ENCODE results near the gene TASP1.
"Not testable (repeated sequence)": the region's sequence is repeated elsewhere in the genome, so short reads cannot be mapped to it uniquely, and the experiment has no call there.

Gene TASP1

DNA sequence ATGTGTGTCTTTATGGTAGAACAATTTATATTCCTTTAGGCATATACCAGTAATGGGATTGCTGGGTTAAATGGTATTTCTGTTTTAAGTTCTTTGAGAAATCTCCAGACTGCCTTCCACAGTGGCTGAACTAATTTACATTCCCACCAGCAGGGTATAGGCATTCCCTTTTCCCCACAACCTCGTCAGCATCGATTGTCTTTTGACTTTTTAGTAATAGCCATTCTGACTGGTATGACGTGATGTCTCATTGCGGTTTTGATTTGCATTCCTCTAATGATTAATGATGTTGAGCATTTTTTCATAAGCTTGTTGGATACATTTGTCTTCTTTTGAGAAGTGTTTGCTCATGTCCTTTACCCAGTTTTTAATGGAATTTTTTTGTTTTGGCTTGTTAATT lies 5.3 kb upstream of the TASP1 start:
- H4K20me1 ChIP-seq (ENCODE audit: insufficient read depth, low read length): no peaks in the 10 kb centered on the region
- H3K27ac ChIP-seq (ENCODE audit: low read length): no peak overlapping the region
- peaks cover 41% of the 10 kb centered on the region for H3K27me3 ChIP-seq (ENCODE audit: low read depth, low read length)
- peaks cover 8% of the 10 kb centered on the region for H3K4me1 ChIP-seq (ENCODE audit: low read length)
- no peaks in the 10 kb centered on the region for H3K36me3 ChIP-seq (replicated peaks; ENCODE audit: low read depth, low read length)
- H3K9me3 ChIP-seq (ENCODE audit: insufficient read depth, low read length): no peaks in the 10 kb centered on the region
- TF ChIP-seq EZH2phosphoT487 (IDR thresholded peaks at IDR 0.05; ENCODE audit: low read depth): no peak
- TF ChIP-seq CTCF (IDR thresholded peaks at IDR 0.05; ENCODE audit: low read depth, low read length): no peak
- no peak overlapping the region for H3K9ac ChIP-seq (ENCODE audit: low read length)
- H2AFZ ChIP-seq (ENCODE audit: low read depth, low read length): no peak overlapping the region
- peak overlapping the region; percentile 16 for H3K4me2 ChIP-seq (ENCODE audit: low read length)
- no peak overlapping the region for H3K4me3 ChIP-seq (ENCODE audit: low read length)
- H3K79me2 ChIP-seq (ENCODE audit: low read length): no peaks in the 10 kb centered on the region

DNA sequence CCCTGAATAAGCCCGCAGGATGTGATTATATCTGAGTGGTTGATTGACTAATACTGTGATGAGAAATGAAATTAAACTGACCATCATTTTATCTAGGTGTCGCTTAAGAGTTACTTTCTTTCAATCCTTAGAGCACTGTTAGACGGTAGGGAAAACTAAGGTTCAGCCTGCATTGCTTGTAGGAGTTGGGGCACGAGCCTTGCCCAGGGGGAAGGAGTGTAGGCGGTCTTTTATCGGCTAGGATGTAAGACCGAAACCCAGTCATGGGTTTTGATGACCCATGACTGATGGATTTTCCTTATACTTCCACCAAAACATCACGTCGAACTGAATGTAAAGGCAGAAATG lies 392 bp upstream of the TASP1 start:
- Histone ChIP-seq H3K4me1 (ENCODE audit: low read length) (peaks cover 11% of the 10 kb centered on the region), H3K27ac (ENCODE audit: low read length) (no peak overlapping the region), H2AFZ (ENCODE audit: low read depth, low read length) (peak overlapping the region; percentile 99), H3K36me3 (replicated peaks; ENCODE audit: low read depth, low read length) (no peaks in the 10 kb centered on the region), H3K9ac (ENCODE audit: low read length) (peak overlapping the region; percentile 48), H4K20me1 (ENCODE audit: insufficient read depth, low read length) (no peaks in the 10 kb centered on the region), H3K27me3 (ENCODE audit: low read depth, low read length) (peaks cover 27% of the 10 kb centered on the region), H3K4me2 (ENCODE audit: low read length) (peak overlapping the region; percentile 65), H3K79me2 (ENCODE audit: low read length) (peaks cover 33% of the 10 kb centered on the region), H3K9me3 (ENCODE audit: insufficient read depth, low read length) (no peaks in the 10 kb centered on the region), H3K4me3 (ENCODE audit: low read length) (peak overlapping the region; percentile 84)
- TF ChIP-seq CTCF (IDR thresholded peaks at IDR 0.05; ENCODE audit: low read depth, low read length): 0 out of 2 replicates have a peak, but pooled peaks have one; percentile 7
- no peak for TF ChIP-seq EZH2phosphoT487 (IDR thresholded peaks at IDR 0.05; ENCODE audit: low read depth)

- no peaks in the 10 kb centered on the region for H3K9me3 ChIP-seq (ENCODE audit: insufficient read depth, low read length)
- peak overlapping the region; percentile 84 for H3K4me3 ChIP-seq (ENCODE audit: low read length)
- no peaks in the 10 kb centered on the region for H3K36me3 ChIP-seq (replicated peaks; ENCODE audit: low read depth, low read length)
- peaks cover 18% of the 10 kb centered on the region for H3K27me3 ChIP-seq (ENCODE audit: low read depth, low read length)
- peaks cover 34% of the 10 kb centered on the region for H3K79me2 ChIP-seq (ENCODE audit: low read length)
- peak overlapping the region; percentile 85 for H2AFZ ChIP-seq (ENCODE audit: low read depth, low read length)
- H3K9ac ChIP-seq (ENCODE audit: low read length): peak overlapping the region; percentile 70
- TF ChIP-seq EZH2phosphoT487 (IDR thresholded peaks at IDR 0.05; ENCODE audit: low read depth) (no peak), CTCF (IDR thresholded peaks at IDR 0.05; ENCODE audit: low read depth, low read length) (no peak)
- H4K20me1 ChIP-seq (ENCODE audit: insufficient read depth, low read length): no peaks in the 10 kb centered on the region
- no peak overlapping the region for H3K27ac ChIP-seq (ENCODE audit: low read length)
- peaks cover 7% of the 10 kb centered on the region; the same call in 1 of the 2 replicates for H3K4me1 ChIP-seq (ENCODE audit: low read length)
- H3K4me2 ChIP-seq (ENCODE audit: low read length): peak overlapping the region; percentile 88
These were observed 603 bp downstream of the TASP1 start for GRCh38 chr20:13638162-13638495.

GRCh38 chr20:13632431-13632830 lies 6.3 kb downstream of the TASP1 start:
- no peak overlapping the region for H3K9ac ChIP-seq (ENCODE audit: low read length)
- no peak overlapping the region for H3K4me3 ChIP-seq (ENCODE audit: low read length)
- 0 out of 2 replicates have a peak, but pooled peaks cover 3% of the 10 kb centered on the region for H4K20me1 ChIP-seq (ENCODE audit: insufficient read depth, low read length)
- TF ChIP-seq CTCF (IDR thresholded peaks at IDR 0.05; ENCODE audit: low read depth, low read length) (no peak), EZH2phosphoT487 (IDR thresholded peaks at IDR 0.05; ENCODE audit: low read depth) (no peak)
- H2AFZ ChIP-seq (ENCODE audit: low read depth, low read length): no peak overlapping the region
- no peaks in the 10 kb centered on the region for H3K27me3 ChIP-seq (ENCODE audit: low read depth, low read length)
- peaks cover 34% of the 10 kb centered on the region for H3K79me2 ChIP-seq (ENCODE audit: low read length)
- no peaks in the 10 kb centered on the region for H3K9me3 ChIP-seq (ENCODE audit: insufficient read depth, low read length)
- no peak overlapping the region for H3K4me2 ChIP-seq (ENCODE audit: low read length)
- peaks cover 5% of the 10 kb centered on the region for H3K36me3 ChIP-seq (replicated peaks; ENCODE audit: low read depth, low read length)
- H3K4me1 ChIP-seq (ENCODE audit: low read length): peaks cover 2% of the 10 kb centered on the region; the same call in 1 of the 2 replicates
- no peak overlapping the region for H3K27ac ChIP-seq (ENCODE audit: low read length)

DNA sequence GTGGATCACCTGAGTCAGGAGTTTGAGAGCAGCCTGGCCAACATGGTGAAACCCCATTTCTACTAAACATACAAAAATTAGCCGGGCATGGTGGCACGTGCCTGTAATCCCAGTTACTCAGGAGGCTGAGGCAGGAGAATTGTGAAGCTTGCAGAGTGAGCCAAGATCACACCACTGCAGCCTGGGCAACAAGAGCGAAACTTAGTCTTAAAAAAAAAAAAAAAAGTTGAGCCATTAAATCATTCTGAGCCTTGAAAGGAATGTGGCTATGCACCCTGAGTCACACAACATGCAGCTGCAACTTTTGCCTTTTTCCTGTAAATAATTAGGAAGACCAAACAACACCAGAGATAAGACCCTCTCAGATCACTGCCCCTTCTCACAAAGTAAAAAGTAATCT lies 11.2 kb downstream of the TASP1 start:
- not testable (repeated sequence) for H3K36me3 ChIP-seq (replicated peaks; ENCODE audit: low read depth, low read length); H3K27me3 ChIP-seq (ENCODE audit: low read depth, low read length); H3K4me2 ChIP-seq (ENCODE audit: low read length); H3K4me3 ChIP-seq (ENCODE audit: low read length); H4K20me1 ChIP-seq (ENCODE audit: insufficient read depth, low read length); H3K9me3 ChIP-seq (ENCODE audit: insufficient read depth, low read length); H3K4me1 ChIP-seq (ENCODE audit: low read length); H3K9ac ChIP-seq (ENCODE audit: low read length); H3K27ac ChIP-seq (ENCODE audit: low read length); H2AFZ ChIP-seq (ENCODE audit: low read depth, low read length); H3K79me2 ChIP-seq (ENCODE audit: low read length)

Measured in OCI-LY3 (cell line).